Ishikawa (cell line): ENCODE results near the gene RAVER1.

ENCODE experiments used
- CEBPB ChIP-seq: IDR thresholded peaks from 2 replicates; pipeline ENCODE4 v1.6.1; 2012
- CREB1 ChIP-seq: IDR thresholded peaks from 2 replicates; pipeline ENCODE4 v1.6.1; 2012; ENCODE audit warnings: low read depth
- EGR1 ChIP-seq: IDR thresholded peaks from 2 replicates; pipeline ENCODE4 v1.6.1; 2012
- EP300 ChIP-seq: IDR thresholded peaks from 2 replicates; pipeline ENCODE4 v1.6.1; 2012; ENCODE audit warnings: borderline replicate concordance
- FOXM1 ChIP-seq: IDR thresholded peaks from 2 replicates; pipeline ENCODE4 v1.6.1; 2012; ENCODE audit warnings: low read depth, borderline replicate concordance
- MAX ChIP-seq: IDR thresholded peaks from 2 replicates; pipeline ENCODE4 v1.6.1; 2012
- NFIC ChIP-seq: IDR thresholded peaks from 2 replicates; pipeline ENCODE4 v1.6.1; 2012
- RAD21 ChIP-seq: IDR thresholded peaks from 2 replicates; pipeline ENCODE4 v1.6.1; 2012; ENCODE audit warnings: low read depth
- REST ChIP-seq: IDR thresholded peaks from 2 replicates; pipeline ENCODE4 v1.6.1; 2012; ENCODE audit warnings: low read depth, mild to moderate bottlenecking
- TAF1 ChIP-seq: IDR thresholded peaks from 2 replicates; pipeline ENCODE4 v1.6.1; 2012; ENCODE audit warnings: low read depth, mild to moderate bottlenecking
- TCF12 ChIP-seq: IDR thresholded peaks from 2 replicates; pipeline ENCODE4 v1.6.1; 2012; ENCODE audit warnings: low read depth
- TEAD4 ChIP-seq: IDR thresholded peaks from 2 replicates; pipeline ENCODE4 v1.6.1; 2012
- USF1 ChIP-seq: IDR thresholded peaks from 2 replicates; pipeline ENCODE4 v1.6.1; 2012
- YY1 ChIP-seq: IDR thresholded peaks from 2 replicates; pipeline ENCODE4 v1.6.1; 2012; ENCODE audit warnings: low read depth
- ZBTB7A ChIP-seq: IDR thresholded peaks from 2 replicates; pipeline ENCODE4 v1.6.1; 2012; ENCODE audit warnings: low read depth

Gene RAVER1

GRCh38 chr19:10332965-10333757 is at the start of gene RAVER1:
TSS of gene RAVER1 (minus strand) at chr19:10333529. CDS start at chr19:10333507, 22 bp downstream.
- TF ChIP-seq MAX, result peak; percentile 89
- peak; percentile 67 for TF ChIP-seq TCF12
- peak; percentile 32; the same call in 1 of the 2 replicates for TF ChIP-seq CREB1
- TF ChIP-seq RAD21, result no peak
- TF ChIP-seq TAF1, result peak; percentile 97
- TF ChIP-seq USF1, result no peak
- peak; percentile 76 for TF ChIP-seq EGR1
- TF ChIP-seq ZBTB7A, result peak; percentile 63; the same call in 1 of the 2 replicates
- TF ChIP-seq YY1, result peak; percentile 97
- no peak for TF ChIP-seq REST
- peak; percentile 44; the same call in 1 of the 2 replicates for TF ChIP-seq EP300

GRCh38 chr19:10380313-10381102 is 47.2 kb upstream of the RAVER1 start, which contains the start of gene TYK2:
TSS of gene TYK2 (minus strand) at chr19:10380572. CDS start at chr19:10378406, 2,166 bp downstream.
- TF ChIP-seq CEBPB (no peak), TAF1 (peak; percentile 81), EGR1 (no peak), ZBTB7A (peak; percentile 73), YY1 (no peak), MAX (peak; percentile 96), USF1 (no peak), CREB1 (peak; percentile 81)

GRCh38 chr19:10379880-10380312 is 46.6 kb upstream of the RAVER1 start:
- no peak for TF ChIP-seq EP300
- TF ChIP-seq CREB1, result no peak

- TF ChIP-seq RAD21 (no peak), TAF1 (no peak), FOXM1 (no peak), REST (no peak), YY1 (no peak), USF1 (no peak), MAX (no peak), CREB1 (no peak), TEAD4 (no peak), TCF12 (no peak), NFIC (no peak), EP300 (no peak), EGR1 (no peak), ZBTB7A (no peak), CEBPB (no peak)
Observed at GRCh38 chr19:10378124-10378523, 44.8 kb upstream of the RAVER1 start.
